EH (cell line): Measurements from ENCODE around the gene PEX7.
"Not testable (repeated sequence)": the region's sequence is repeated elsewhere in the genome, so short reads cannot be mapped to it uniquely, and the experiment has no call there.

Experiments used
- DNase-seq: peaks from one replicate; pipeline ENCODE4 v3.0.0-alpha.2; 2015; ENCODE audit warnings: low read depth

The PEX7 gene

GRCh38 chr6:136840276-136841001 lies 18.0 kb downstream of the PEX7 start:
- no peak for DNase-seq

GRCh38 chr6:136843210-136843609 lies 20.8 kb downstream of the PEX7 start:
- no peak for DNase-seq

GRCh38 chr6:136846046-136846445 lies 23.7 kb downstream of the PEX7 start:
- DNase-seq = peak; percentile 57

- DNase-seq = not testable (repeated sequence)
Measured at GRCh38 chr6:136846477-136846876, 24.1 kb downstream of the PEX7 start.

- peak; percentile 21 for DNase-seq
Measured at GRCh38 chr6:136849979-136850563, 27.7 kb downstream of the PEX7 start.

GRCh38 chr6:136859430-136859829 lies 37.0 kb downstream of the PEX7 start:
- no peak for DNase-seq

- DNase-seq = no peak
Measured at GRCh38 chr6:136860043-136860442, 37.7 kb downstream of the PEX7 start.

- DNase-seq = no peak
Measured at GRCh38 chr6:136862662-136863061, 40.3 kb downstream of the PEX7 start.

GRCh38 chr6:136863752-136864151 lies 41.4 kb downstream of the PEX7 start:
- no peak for DNase-seq

GRCh38 chr6:136864676-136865075 lies 42.3 kb downstream of the PEX7 start:
- DNase-seq = no peak

GRCh38 chr6:136866872-136867416 lies 44.6 kb downstream of the PEX7 start:
- DNase-seq = no peak

GRCh38 chr6:136869451-136869850 lies 47.1 kb downstream of the PEX7 start:
- DNase-seq = no peak

- DNase-seq = no peak
Measured at GRCh38 chr6:136873748-136874147, 51.4 kb downstream of the PEX7 start.

- not testable (repeated sequence) for DNase-seq
Measured at GRCh38 chr6:136876469-136876868, 54.1 kb downstream of the PEX7 start.

GRCh38 chr6:136880748-136881460 lies 58.5 kb downstream of the PEX7 start:
- DNase-seq = no peak

GRCh38 chr6:136886091-136886490 lies 63.7 kb downstream of the PEX7 start:
- DNase-seq = no peak

GRCh38 chr6:136887953-136888352 lies 65.6 kb downstream of the PEX7 start:
- no peak for DNase-seq

- no peak for DNase-seq
Measured at GRCh38 chr6:136889271-136890193, 67.1 kb downstream of the PEX7 start.

- DNase-seq = no peak
Measured at GRCh38 chr6:136890194-136890839, 67.9 kb downstream of the PEX7 start.

GRCh38 chr6:136890986-136891385 lies 68.6 kb downstream of the PEX7 start:
- DNase-seq = peak; percentile 8

GRCh38 chr6:136893187-136893586 lies 70.8 kb downstream of the PEX7 start:
- DNase-seq = no peak
